Smooth muscle cell (in vitro differentiated cells): ENCODE results near the gene RARS2. TPM values are rescaled to one million over a fixed set of nuclear protein-coding genes. Genes with fewer than 3 reads are reported as not detected.

Source experiments
- DNase-seq: peaks from one replicate; lab custom pipeline; 2025; ENCODE audit not compliant: unreplicated experiment; lab: John Stamatoyannopoulos, UW
- H2AFZ ChIP-seq: fragments of 200-600 bp; sonication (generic); 2 replicates; pipeline ENCODE4 v1.6.0; 2016; ENCODE audit warnings: antibody characterized with exemption, low read depth, mild to moderate bottlenecking
- H3F3A ChIP-seq: fragments of 200-600 bp; sonication (generic); 2 replicates; pipeline ENCODE4 v1.6.0; 2017; ENCODE audit warnings: antibody characterized with exemption, low read depth
- H3K27ac ChIP-seq: fragments of 200-600 bp; sonication (generic); 2 replicates; pipeline ENCODE4 v1.5.1; 2016; ENCODE audit warnings: low read depth, mild to moderate bottlenecking
- H3K27me3 ChIP-seq: fragments of 200-600 bp; sonication (generic); 2 replicates; pipeline ENCODE4 v1.6.1; 2016; ENCODE audit warnings: low read depth, mild to moderate bottlenecking
- H3K36me3 ChIP-seq: fragments of 200-600 bp; sonication (generic); 2 replicates; pipeline ENCODE4 v1.5.1; 2016; ENCODE audit warnings: low read depth
- H3K4me1 ChIP-seq: fragments of 200-600 bp; sonication (generic); 2 replicates; pipeline ENCODE4 v1.5.1; 2016; ENCODE audit warnings: low read depth
- H3K4me2 ChIP-seq: fragments of 200-600 bp; sonication (generic); 2 replicates; pipeline ENCODE4 v1.6.0; 2016; ENCODE audit warnings: mild to moderate bottlenecking
- H3K4me3 ChIP-seq: fragments of 200-600 bp; sonication (generic); 2 replicates; pipeline ENCODE4 v1.5.1; 2016; ENCODE audit warnings: mild to moderate bottlenecking
- H3K79me2 ChIP-seq: fragments of 200-600 bp; sonication (generic); 2 replicates; pipeline ENCODE4 v1.6.0; 2016; ENCODE audit warnings: low read depth, mild to moderate bottlenecking
- H3K9ac ChIP-seq: fragments of 200-600 bp; sonication (generic); 2 replicates; pipeline ENCODE4 v1.6.0; 2016; ENCODE audit warnings: low read depth
- H3K9me3 ChIP-seq: fragments of 200-600 bp; sonication (generic); replicated peaks from 2 replicates; pipeline ENCODE4 v1.5.1; 2016; ENCODE audit warnings: low read depth
- H4K20me1 ChIP-seq: fragments of 200-600 bp; sonication (generic); 2 replicates; pipeline ENCODE4 v1.6.0; 2016; ENCODE audit warnings: low read depth
- CTCF ChIP-seq: fragments of 200-600 bp; sonication (generic); IDR thresholded peaks from 2 replicates; pipeline ENCODE4 v1.5.1; 2017; ENCODE audit warnings: borderline replicate concordance, mild to moderate bottlenecking, antibody characterized with exemption; ENCODE audit not compliant: insufficient read depth, poor library complexity, severe bottlenecking
- WGBS: methylation state at CpG from one replicate; pipeline ENCODE4 v1.1.7; 2016; ENCODE audit warnings: low lambda C conversion rate; 5-methylcytosine and 5-hydroxymethylcytosine counted together
- polyA plus RNA-seq: library from polyadenylated mRNA; unstranded; fragments of >200 nt; fragmentation: Nextera tagmentation; extraction: Ambion mirVana; gene quantifications from 2 replicates; pipeline ENCODE4 v1.2.1, GENCODE V29; 2016
- total RNA-seq: library from RNA; depleted of rRNA; stranded (reverse); fragments of >200 nt; gene quantifications from 2 replicates; pipeline ENCODE4 v1.2.3, GENCODE V29; 2014

Gene RARS2
- total and polyA plus RNA-seq, 2 experiments from 2014 or later, result 51.0 to 68.9 TPM

GRCh38 chr6:87633851-87634250, 44.1 kb upstream of the RARS2 start:
- WGBS, result 79% methylated on average over 3 of the region's 3 CpGs
- Histone ChIP-seq H3K36me3 (no peaks in the 10 kb centered on the region), H4K20me1 (no peaks in the 10 kb centered on the region), H3K9me3 (no peaks in the 10 kb centered on the region), H3F3A (no peaks in the 10 kb centered on the region), H3K9ac (no peak overlapping the region), H3K4me2 (no peak overlapping the region), H3K27ac (no peak overlapping the region), H2AFZ (no peak overlapping the region), H3K4me3 (no peak overlapping the region), H3K79me2 (no peaks in the 10 kb centered on the region), H3K4me1 (no peaks in the 10 kb centered on the region), H3K27me3 (no peaks in the 10 kb centered on the region)
- DNase-seq, result no peak
- no peak for TF ChIP-seq CTCF

GRCh38 chr6:87630746-87631145, 41.0 kb upstream of the RARS2 start:
- WGBS, result 100% methylated on average over 1 of the region's 1 CpG

GRCh38 chr6:87628881-87629280, 39.1 kb upstream of the RARS2 start:
- no peaks in the 10 kb centered on the region for H3K27me3 ChIP-seq
- no peak for DNase-seq
- H3K9me3 ChIP-seq, result no peaks in the 10 kb centered on the region
- H3K27ac ChIP-seq, result no peak overlapping the region
- no peak overlapping the region for H3K4me2 ChIP-seq
- no peaks in the 10 kb centered on the region for H4K20me1 ChIP-seq
- no peak overlapping the region for H2AFZ ChIP-seq
- H3K79me2 ChIP-seq, result no peaks in the 10 kb centered on the region
- H3K36me3 ChIP-seq, result no peaks in the 10 kb centered on the region
- no peaks in the 10 kb centered on the region for H3F3A ChIP-seq
- no peak overlapping the region for H3K4me3 ChIP-seq
- no peak overlapping the region for H3K9ac ChIP-seq
- TF ChIP-seq CTCF, result no peak
- H3K4me1 ChIP-seq, result no peaks in the 10 kb centered on the region

More at GRCh38 chr6:87630746-87631145, 41.0 kb upstream of the RARS2 start:
- Histone ChIP-seq H3K79me2 (no peaks in the 10 kb centered on the region), H3K9ac (no peak overlapping the region), H3K4me3 (no peak overlapping the region), H3K36me3 (no peaks in the 10 kb centered on the region), H3K9me3 (no peaks in the 10 kb centered on the region), H3F3A (no peaks in the 10 kb centered on the region), H3K27me3 (no peaks in the 10 kb centered on the region), H3K4me2 (no peak overlapping the region), H3K4me1 (no peaks in the 10 kb centered on the region), H3K27ac (no peak overlapping the region), H4K20me1 (no peaks in the 10 kb centered on the region), H2AFZ (no peak overlapping the region)
- TF ChIP-seq CTCF, result no peak
- no peak for DNase-seq

- no peak overlapping the region for H3K9ac ChIP-seq
- no peaks in the 10 kb centered on the region for H3F3A ChIP-seq
- H4K20me1 ChIP-seq, result no peaks in the 10 kb centered on the region
- H3K9me3 ChIP-seq, result no peaks in the 10 kb centered on the region
- no peak overlapping the region for H3K4me2 ChIP-seq
- H3K27ac ChIP-seq, result no peak overlapping the region
- no peaks in the 10 kb centered on the region for H3K36me3 ChIP-seq
- no peak overlapping the region for H3K4me3 ChIP-seq
- DNase-seq, result no peak
- H2AFZ ChIP-seq, result no peak overlapping the region
- no peaks in the 10 kb centered on the region for H3K4me1 ChIP-seq
- H3K79me2 ChIP-seq, result no peaks in the 10 kb centered on the region
- WGBS, result 93% methylated on average over 2 of the region's 2 CpGs
- H3K27me3 ChIP-seq, result no peaks in the 10 kb centered on the region
- no peak for TF ChIP-seq CTCF
Observed at GRCh38 chr6:87628424-87628823, 38.6 kb upstream of the RARS2 start.
